SJSA1 (cell line): ENCODE measurements around the gene FERMT3. TPM values are rescaled to one million over a fixed set of nuclear protein-coding genes. Genes with fewer than 3 reads are reported as not detected.
"Not testable (repeated sequence)": the region's sequence is repeated elsewhere in the genome, so short reads cannot be mapped to it uniquely, and the experiment has no call there.

Experiments used
- DNase-seq, 2 experiments: peaks; one replicate each; pipeline ENCODE4 v3.0.0-alpha.2; 2015 to 2020; ENCODE audit warnings: low spot score in 2 of 2, low read depth in 1 of 2
- H3K27ac ChIP-seq: fragments of 250-450 bp; sonication (Bioruptor Pico); 2 replicates; pipeline ENCODE4 v1.5.1; 2020; ENCODE audit warnings: mild to moderate bottlenecking, moderate library complexity
- H3K27me3 ChIP-seq: fragments of 250-450 bp; sonication (Bioruptor Pico); replicated peaks from 2 replicates; pipeline ENCODE4 v1.5.1; 2020; ENCODE audit warnings: mild to moderate bottlenecking, moderate library complexity
- H3K36me3 ChIP-seq: fragments of 250-450 bp; sonication (Bioruptor Pico); 2 replicates; pipeline ENCODE4 v1.5.1; 2020; ENCODE audit warnings: mild to moderate bottlenecking
- H3K4me1 ChIP-seq: fragments of 250-450 bp; sonication (Bioruptor Pico); replicated peaks from 2 replicates; pipeline ENCODE4 v1.6.1; 2021; ENCODE audit warnings: mild to moderate bottlenecking
- H3K4me3 ChIP-seq: fragments of 250-450 bp; sonication (Bioruptor Pico); 2 replicates; pipeline ENCODE4 v1.5.1; 2020; ENCODE audit warnings: mild to moderate bottlenecking
- H3K9me3 ChIP-seq: fragments of 250-450 bp; sonication (Bioruptor Pico); replicated peaks from 2 replicates; pipeline ENCODE4 v1.5.1; 2020; ENCODE audit warnings: mild to moderate bottlenecking
- total RNA-seq: library from RNA; depleted of rRNA; stranded (reverse); fragments of >200 nt; shearing (Covaris generic); gene quantifications from 2 replicates; pipeline ENCODE4 v1.2.3, GENCODE V29; 2014; rRNA removed

The FERMT3 gene
- total RNA-seq: 0.84 TPM in 1 of 2 replicates, not detected in the other

- Histone ChIP-seq H3K27me3 (no peaks in the 10 kb centered on the region), H3K36me3 (peaks cover 68% of the 10 kb centered on the region), H3K27ac (peak within 1 kb of the TSS; percentile 62), H3K4me3 (no peak within 1 kb of the TSS), H3K9me3 (no peaks in the 10 kb centered on the region), H3K4me1 (peaks cover 25% of the 10 kb centered on the region)
- no peak for DNase-seq
Observed at GRCh38 chr11:64206457-64207255, at the start of gene FERMT3. Gene FERMT3 (plus strand): TSS chr11:64206721. CDS start chr11:64207365, 644 bp downstream.

GRCh38 chr11:64157631-64158394 lies 48.7 kb upstream of the FERMT3 start:
- no peak for DNase-seq
- peaks cover 3% of the 10 kb centered on the region for H3K4me1 ChIP-seq

GRCh38 chr11:64161037-64161436 lies 45.5 kb upstream of the FERMT3 start:
- no peak overlapping the region for H3K4me3 ChIP-seq
- no peak for DNase-seq
- no peak overlapping the region for H3K27ac ChIP-seq
- no peaks in the 10 kb centered on the region for H3K27me3 ChIP-seq
- 0 out of 2 replicates have a peak, but pooled peaks cover 2% of the 10 kb centered on the region for H3K36me3 ChIP-seq
- H3K9me3 ChIP-seq: 0 out of 2 replicates have a peak, but pooled peaks cover 2% of the 10 kb centered on the region
- H3K4me1 ChIP-seq: peaks cover 12% of the 10 kb centered on the region

More at GRCh38 chr11:64157631-64158394, 48.7 kb upstream of the FERMT3 start:
- Histone ChIP-seq H3K27ac (no peak overlapping the region), H3K27me3 (no peaks in the 10 kb centered on the region), H3K4me3 (no peak overlapping the region), H3K36me3 (no peaks in the 10 kb centered on the region), H3K9me3 (no peaks in the 10 kb centered on the region)

GRCh38 chr11:64162769-64163168 lies 43.8 kb upstream of the FERMT3 start:
- not testable (repeated sequence) for H3K4me3 ChIP-seq, DNase-seq, H3K27ac ChIP-seq, H3K27me3 ChIP-seq, H3K36me3 ChIP-seq, H3K9me3 ChIP-seq
- peaks cover 17% of the 10 kb centered on the region for H3K4me1 ChIP-seq

- 0 out of 2 replicates have a peak, but pooled peaks cover 2% of the 10 kb centered on the region for H3K36me3 ChIP-seq
- 0 out of 2 replicates have a peak, but pooled peaks cover 2% of the 10 kb centered on the region for H3K9me3 ChIP-seq
- H3K27me3 ChIP-seq: no peaks in the 10 kb centered on the region
- no peak overlapping the region for H3K4me3 ChIP-seq
- H3K4me1 ChIP-seq: peaks cover 17% of the 10 kb centered on the region
- no peak for DNase-seq
- H3K27ac ChIP-seq: no peak overlapping the region
Observed at GRCh38 chr11:64163951-64164350, 42.6 kb upstream of the FERMT3 start.

GRCh38 chr11:64164392-64165312 lies 41.9 kb upstream of the FERMT3 start:
- Histone ChIP-seq H3K4me1 (peaks cover 17% of the 10 kb centered on the region), H3K27ac (no peak overlapping the region), H3K36me3 (0 out of 2 replicates have a peak, but pooled peaks cover 2% of the 10 kb centered on the region), H3K9me3 (0 out of 2 replicates have a peak, but pooled peaks cover 2% of the 10 kb centered on the region), H3K4me3 (peak overlapping the region; percentile 57), H3K27me3 (no peaks in the 10 kb centered on the region)
- DNase-seq: no peak

GRCh38 chr11:64165481-64165841 lies 41.1 kb upstream of the FERMT3 start:
- H3K36me3 ChIP-seq: 0 out of 2 replicates have a peak, but pooled peaks cover 2% of the 10 kb centered on the region
- peaks cover 17% of the 10 kb centered on the region for H3K4me1 ChIP-seq
- no peak overlapping the region for H3K27ac ChIP-seq
- peak overlapping the region; percentile 57 for H3K4me3 ChIP-seq
- DNase-seq: no peak
- H3K9me3 ChIP-seq: 0 out of 2 replicates have a peak, but pooled peaks cover 2% of the 10 kb centered on the region
- H3K27me3 ChIP-seq: no peaks in the 10 kb centered on the region

- Histone ChIP-seq H3K27ac (peak within 1 kb of the TSS; percentile 26), H3K27me3 (no peaks in the 10 kb centered on the region), H3K4me3 (peak within 1 kb of the TSS; percentile 57), H3K9me3 (0 out of 2 replicates have a peak, but pooled peaks cover 2% of the 10 kb centered on the region), H3K36me3 (0 out of 2 replicates have a peak, but pooled peaks cover 2% of the 10 kb centered on the region), H3K4me1 (peaks cover 17% of the 10 kb centered on the region)
- DNase-seq: peak; percentile 89 to 92
Observed at GRCh38 chr11:64165842-64166635, 40.5 kb upstream of the FERMT3 start, which contains the start of gene MACROD1. Gene MACROD1 (minus strand): TSS chr11:64166113. CDS start chr11:64165994, 119 bp downstream.

- Histone ChIP-seq H3K27ac (no peak overlapping the region), H3K27me3 (no peaks in the 10 kb centered on the region)
- DNase-seq: no peak
Observed at GRCh38 chr11:64170419-64170818, 36.1 kb upstream of the FERMT3 start.

GRCh38 chr11:64173616-64174355 lies 32.7 kb upstream of the FERMT3 start:
- no peaks in the 10 kb centered on the region for H3K4me1 ChIP-seq
- H3K27ac ChIP-seq: no peak overlapping the region
- H3K27me3 ChIP-seq: no peaks in the 10 kb centered on the region
- no peaks in the 10 kb centered on the region for H3K36me3 ChIP-seq
- no peak for DNase-seq
- H3K9me3 ChIP-seq: peaks cover 8% of the 10 kb centered on the region; the same call in 1 of the 2 replicates
- H3K4me3 ChIP-seq: no peak overlapping the region

More at GRCh38 chr11:64170419-64170818, 36.1 kb upstream of the FERMT3 start:
- Histone ChIP-seq H3K4me3 (no peak overlapping the region), H3K36me3 (0 out of 2 replicates have a peak, but pooled peaks cover 2% of the 10 kb centered on the region), H3K4me1 (peaks cover 11% of the 10 kb centered on the region), H3K9me3 (peaks cover 11% of the 10 kb centered on the region; the same call in 1 of the 2 replicates)

GRCh38 chr11:64176751-64177150 lies 29.8 kb upstream of the FERMT3 start:
- Histone ChIP-seq H3K36me3 (no peaks in the 10 kb centered on the region; the same call in 1 of the 2 replicates), H3K27ac (no peak overlapping the region), H3K4me3 (no peak overlapping the region), H3K27me3 (no peaks in the 10 kb centered on the region), H3K4me1 (peaks cover 6% of the 10 kb centered on the region), H3K9me3 (peaks cover 8% of the 10 kb centered on the region; the same call in 1 of the 2 replicates)
- DNase-seq: no peak
